GM21529 (cell line): Measurements from ENCODE around the gene ASIC3.
"Not testable (repeated sequence)": the region's sequence is repeated elsewhere in the genome, so short reads cannot be mapped to it uniquely, and the experiment has no call there.

Experiments used
- ATAC-seq: cut with Tn5 transposase; IDR thresholded peaks from one replicate; pipeline ENCODE4 v1.9.1; 2021; ENCODE audit not compliant: unreplicated experiment

Gene ASIC3

DNA sequence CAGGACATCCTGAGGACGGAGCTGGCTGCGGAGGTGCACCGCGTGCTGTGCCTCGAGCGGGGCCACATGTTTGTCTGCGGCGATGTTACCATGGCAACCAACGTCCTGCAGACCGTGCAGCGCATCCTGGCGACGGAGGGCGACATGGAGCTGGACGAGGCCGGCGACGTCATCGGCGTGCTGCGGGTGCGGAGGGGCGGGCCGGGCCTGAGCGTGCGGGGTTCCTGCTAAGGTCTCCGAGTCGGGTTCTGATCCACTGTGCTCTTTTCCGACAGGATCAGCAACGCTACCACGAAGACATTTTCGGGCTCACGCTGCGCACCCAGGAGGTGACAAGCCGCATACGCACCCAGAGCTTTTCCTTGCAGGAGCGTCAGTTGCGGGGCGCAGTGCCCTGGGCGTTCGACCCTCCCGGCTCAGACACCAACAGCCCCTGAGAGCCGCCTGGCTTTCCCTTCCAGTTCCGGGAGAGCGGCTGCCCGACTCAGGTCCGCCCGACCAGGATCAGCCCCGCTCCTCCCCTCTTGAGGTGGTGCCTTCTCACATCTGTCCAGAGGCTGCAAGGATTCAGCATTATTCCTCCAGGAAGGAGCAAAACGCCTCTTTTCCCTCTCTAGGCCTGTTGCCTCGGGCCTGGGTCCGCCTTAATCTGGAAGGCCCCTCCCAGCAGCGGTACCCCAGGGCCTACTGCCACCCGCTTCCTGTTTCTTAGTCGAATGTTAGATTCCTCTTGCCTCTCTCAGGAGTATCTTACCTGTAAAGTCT, 34.4 kb upstream of the ASIC3 start:
- peak; percentile 64 for ATAC-seq

DNA sequence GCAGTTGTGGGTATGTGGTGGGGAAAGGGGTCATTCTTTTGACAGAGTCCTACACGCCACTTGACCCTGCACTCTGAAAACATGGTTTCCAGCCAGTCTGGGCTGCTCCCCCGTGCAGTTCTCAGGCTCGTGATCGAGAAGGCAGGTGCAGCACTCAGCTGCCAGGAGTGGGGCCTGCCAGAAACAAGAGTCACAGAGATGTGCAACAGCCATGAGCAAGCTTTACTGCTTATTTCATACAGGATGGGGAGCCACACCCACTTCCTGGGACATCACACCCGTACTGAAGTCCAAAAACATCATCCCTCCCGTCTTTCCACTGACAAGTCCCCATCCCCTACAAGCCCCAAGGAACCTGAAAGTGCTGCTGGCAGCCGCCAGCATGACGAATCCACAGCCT, 33.4 kb upstream of the ASIC3 start:
- no peak for ATAC-seq

DNA sequence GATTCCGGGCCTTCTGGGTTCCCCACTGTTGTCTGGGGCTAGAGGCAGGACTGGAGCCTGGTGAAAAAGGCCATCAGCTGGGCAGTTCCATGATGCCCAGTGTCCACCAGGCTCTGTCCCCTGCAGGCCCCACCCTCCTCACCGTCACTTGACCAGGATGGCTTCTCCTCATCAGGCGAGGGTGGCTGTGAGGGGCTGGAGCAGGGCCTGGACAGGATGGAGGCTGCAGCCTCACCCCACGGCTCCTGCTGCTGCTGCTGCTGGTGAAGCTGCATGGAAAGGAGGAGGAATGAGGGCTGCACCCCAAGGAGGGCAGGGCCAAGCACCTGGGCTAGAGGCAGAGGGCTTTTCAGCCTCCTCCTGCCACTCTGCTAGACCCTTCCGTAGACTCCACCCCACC, 32.4 kb upstream of the ASIC3 start:
- ATAC-seq, result no peak

DNA sequence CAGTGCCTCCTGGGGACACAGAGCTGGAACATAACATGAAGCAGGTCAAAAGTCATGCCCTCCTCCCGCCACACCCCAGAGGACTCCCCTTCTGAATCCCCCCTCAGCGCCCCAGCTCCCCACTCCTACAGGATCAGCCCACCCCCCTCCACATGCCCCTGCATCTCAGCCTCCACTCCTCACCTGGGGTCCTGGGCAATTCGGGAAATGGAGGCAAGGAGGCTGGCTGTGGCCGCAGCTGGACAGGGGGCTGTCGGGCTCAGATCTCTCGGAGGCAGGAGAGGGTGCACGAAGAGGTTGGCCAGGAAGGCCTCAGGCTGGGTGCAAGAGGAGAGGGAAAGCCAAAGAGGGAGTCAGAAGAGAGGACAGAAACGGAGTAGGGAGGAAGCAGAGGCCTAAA, 31.8 kb upstream of the ASIC3 start:
- ATAC-seq, result no peak

DNA sequence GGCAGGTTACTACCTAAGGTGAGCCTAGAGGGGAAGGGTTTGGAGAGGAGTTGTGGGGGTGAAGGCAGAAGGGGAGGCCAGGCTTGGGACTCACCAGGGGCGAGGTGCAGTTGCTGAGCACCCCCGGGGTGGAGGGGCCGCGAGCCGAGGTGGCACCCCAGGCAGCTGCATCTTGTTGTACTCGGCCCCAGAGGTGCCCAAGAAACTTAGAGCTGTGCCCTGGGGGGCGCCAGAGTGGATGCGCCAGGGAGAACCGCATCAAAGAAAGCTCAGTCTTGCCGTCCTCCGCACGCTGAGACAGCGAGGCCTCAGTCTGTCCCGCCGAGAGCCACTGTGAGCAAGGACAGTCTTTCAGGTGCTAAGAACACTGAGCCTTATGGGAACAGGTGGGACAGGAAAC, 31.4 kb upstream of the ASIC3 start:
- no peak for ATAC-seq

DNA sequence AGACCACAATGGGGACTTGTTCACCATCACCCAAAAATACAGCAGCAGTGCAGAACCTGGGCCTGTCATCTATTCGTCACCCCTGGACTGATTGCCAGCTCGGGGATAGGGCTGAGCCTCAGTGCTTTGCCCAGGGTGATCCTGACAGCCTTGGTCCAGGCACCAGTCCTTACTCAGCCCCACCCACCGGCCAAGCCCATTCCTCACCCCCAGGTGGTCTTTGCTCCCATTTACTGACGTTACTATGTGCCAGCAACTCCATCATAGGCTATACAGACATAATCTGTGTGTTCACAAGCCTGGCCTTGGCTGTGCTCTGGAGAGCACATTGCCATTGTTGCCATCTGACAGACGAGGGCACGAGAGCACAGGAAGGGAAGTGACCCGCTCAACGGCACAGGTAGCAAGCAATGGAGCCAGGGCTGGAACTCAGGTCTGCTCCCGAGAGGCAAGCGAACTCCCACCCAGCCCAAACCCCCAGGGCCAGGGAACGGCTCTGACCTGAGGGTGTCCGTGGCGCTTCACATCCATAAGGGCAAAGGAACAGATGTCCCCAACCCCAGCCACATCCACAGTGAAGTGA, 30.9 kb upstream of the ASIC3 start:
- no peak for ATAC-seq

DNA sequence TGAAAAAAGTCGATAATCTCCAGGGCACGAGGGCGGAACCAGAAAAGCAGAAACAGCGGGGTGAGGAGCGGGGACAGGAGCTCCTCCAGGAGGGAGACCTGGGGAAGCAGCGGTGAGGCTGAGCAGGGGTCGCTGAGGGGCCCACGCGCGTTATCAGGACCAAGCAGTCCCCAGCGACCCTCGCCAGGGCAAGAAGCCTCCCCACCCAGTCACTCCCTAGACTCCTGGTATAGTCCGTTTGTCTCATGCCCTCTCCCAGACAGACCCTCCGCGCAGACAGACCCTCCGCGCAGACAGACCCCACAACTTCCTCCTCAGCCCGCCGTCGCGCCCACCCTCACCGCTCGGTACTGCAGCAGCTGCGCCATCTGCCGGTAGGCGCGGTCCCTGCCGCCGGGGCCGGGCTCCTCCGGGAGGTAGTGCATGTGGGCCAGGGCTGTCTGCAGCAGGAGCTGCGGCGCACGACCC, 30.3 kb upstream of the ASIC3 start:
- peak; percentile 53 for ATAC-seq

DNA sequence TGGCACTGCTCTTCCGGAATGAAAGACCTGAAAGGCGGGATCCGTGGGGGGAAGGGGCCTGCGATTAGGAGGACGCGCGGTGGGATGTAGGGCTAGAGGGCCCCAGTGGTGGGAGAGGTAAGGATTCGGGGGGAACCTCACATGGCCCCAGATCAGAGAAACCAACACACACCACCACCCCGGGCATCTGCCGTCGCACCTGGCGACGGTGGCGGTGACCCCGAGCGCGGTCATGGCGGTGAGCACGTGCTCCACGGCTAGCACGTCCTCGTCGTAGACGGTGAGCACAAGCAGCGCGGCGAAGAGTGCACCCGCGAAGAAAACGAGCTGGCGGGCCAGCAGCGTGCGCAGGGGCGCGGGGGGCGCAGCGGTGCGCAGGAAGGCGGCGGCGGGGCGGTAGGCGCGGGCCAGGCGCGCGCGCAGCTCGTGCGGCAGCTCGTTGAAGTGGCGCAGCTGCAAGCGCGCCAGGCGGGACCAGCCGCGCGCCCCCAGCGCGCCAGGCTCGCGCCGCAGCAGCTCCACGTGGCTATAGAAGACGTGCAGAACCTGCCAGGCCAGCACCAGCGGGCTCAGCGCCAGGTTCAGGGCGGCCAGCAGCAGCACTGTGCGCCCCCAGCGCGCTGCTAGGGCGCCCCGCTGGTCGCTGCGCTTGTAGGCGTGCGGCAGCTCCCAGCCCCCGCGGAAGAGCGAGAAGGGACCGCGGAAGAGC, 29.8 kb upstream of the ASIC3 start:
- ATAC-seq, result peak; percentile 5

DNA sequence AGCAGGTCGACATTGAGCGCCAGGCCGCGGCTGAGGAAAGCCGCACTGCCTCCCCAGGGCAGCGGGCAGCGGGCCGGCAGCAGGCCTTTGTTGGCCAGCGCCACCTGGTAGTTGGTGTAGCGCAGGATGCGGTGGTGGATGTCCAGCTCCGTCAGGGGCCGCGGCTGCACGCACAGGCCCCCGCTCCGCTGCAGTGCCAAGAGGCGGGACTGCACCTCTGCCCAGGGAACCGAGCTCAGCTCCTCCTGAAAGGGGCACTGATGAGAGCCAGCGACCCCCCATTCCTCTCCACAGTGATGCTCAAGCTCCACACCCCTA, 29.2 kb upstream of the ASIC3 start:
- no peak for ATAC-seq

DNA sequence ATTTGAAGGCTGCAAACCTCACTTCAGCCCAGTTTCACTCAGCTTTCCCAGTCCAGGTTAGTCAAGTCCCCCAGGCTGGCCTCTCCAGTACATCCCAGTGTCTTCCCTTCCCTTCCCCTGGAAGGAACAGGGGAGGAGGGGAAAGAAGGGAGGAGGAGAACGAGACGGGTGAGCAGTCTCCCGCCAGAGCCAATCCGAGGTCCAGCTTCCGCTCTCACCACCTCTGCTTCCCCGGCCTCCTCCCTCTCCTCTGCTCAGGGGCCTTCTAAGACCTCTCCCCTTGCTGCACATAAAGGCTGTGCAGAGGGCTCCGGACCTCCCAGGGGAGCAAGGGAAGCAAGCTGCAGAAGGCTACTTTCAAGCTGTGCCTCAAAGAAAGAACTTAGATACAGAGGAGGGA, 28.1 kb upstream of the ASIC3 start:
- ATAC-seq, result no peak

DNA sequence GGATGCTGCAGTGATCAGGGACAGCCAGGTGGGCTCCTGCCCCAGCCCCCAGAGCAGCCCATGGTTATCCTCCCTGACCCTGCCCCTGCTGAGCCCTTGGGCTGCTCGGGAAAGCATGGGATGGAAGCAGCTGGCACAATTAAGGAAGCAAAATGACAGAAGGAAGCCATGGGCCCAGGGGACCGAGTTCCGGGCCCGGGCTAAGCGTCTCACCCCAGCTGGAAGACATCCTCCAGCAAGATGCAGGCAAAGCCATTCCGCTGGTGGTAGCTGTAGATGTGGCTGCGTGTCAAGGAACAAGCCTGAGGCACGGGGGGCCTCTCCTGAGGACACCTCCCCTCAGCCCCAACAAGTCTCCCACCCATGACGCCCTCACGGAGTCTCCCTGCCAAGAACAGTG, 25.1 kb upstream of the ASIC3 start:
- no peak for ATAC-seq

DNA sequence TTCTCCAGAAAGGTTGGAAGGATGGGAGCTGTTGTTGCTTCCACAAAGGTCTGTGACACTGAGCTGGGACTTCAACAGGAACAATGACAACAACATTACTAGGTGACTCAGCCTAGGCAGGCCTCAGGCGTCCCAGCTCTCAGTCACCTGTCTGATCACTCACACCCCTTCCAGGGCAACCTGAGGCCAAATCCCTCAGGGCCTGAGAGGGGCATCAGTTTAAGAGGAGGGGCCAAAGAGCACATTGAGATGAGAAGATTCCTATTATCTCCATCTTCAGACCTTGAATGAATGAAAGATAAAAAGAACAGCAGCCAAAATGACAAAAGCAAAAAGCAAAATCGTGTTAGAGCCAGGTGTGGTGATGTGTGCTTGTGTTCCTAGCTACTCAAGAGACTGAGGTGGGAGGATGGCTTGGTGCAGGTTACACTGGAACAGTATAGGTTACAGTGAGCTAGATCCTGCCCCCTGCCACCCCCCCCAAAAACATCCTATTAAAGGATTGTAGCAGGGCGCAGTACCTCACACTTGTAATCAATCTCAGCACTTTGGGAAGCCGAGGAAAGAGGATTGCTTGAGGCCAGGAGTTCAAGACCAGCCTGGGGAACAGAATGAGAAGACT, 23.8 kb upstream of the ASIC3 start, which contains the start of gene ATG9B:
Gene ATG9B, minus strand, starts transcription at position 60 of the 622 bp plus-strand sequence. CDS start 71 bp downstream, outside the sequence.
- no peak for ATAC-seq

DNA sequence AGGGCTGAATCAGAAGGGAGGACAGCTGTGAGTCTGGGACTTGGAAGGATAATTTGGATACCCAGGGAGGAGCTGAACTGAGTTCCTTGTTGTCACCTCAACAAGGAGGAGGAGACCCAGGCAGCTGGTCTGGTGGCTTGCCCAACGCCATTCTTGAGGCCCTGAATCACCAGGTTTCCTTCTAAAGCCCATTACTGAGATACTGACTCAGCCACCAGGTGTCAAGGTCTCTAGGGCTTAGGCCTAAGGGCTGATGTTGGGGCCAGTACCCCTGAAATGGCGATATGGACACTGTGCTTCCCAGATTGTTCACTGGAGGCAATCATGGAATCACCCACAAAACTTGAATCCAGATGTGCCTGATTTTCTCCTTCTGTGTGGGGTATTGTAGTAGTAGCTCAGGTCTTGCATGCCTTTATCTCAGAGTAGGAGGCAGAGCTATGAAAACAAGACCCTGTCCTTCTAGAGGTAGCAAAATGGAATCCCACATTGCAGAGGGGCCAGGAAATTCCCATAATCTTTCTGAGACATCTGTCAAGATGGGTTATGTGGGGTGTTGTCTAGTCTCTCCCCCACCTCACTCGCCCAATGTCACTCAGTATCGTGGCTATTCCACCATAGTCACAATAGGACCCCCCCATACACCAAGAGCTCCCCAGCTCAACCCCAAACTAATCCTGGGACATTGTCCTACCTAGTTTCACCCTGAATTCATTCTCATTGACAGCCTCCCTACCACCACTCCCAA, 22.2 kb upstream of the ASIC3 start:
- no peak for ATAC-seq

DNA sequence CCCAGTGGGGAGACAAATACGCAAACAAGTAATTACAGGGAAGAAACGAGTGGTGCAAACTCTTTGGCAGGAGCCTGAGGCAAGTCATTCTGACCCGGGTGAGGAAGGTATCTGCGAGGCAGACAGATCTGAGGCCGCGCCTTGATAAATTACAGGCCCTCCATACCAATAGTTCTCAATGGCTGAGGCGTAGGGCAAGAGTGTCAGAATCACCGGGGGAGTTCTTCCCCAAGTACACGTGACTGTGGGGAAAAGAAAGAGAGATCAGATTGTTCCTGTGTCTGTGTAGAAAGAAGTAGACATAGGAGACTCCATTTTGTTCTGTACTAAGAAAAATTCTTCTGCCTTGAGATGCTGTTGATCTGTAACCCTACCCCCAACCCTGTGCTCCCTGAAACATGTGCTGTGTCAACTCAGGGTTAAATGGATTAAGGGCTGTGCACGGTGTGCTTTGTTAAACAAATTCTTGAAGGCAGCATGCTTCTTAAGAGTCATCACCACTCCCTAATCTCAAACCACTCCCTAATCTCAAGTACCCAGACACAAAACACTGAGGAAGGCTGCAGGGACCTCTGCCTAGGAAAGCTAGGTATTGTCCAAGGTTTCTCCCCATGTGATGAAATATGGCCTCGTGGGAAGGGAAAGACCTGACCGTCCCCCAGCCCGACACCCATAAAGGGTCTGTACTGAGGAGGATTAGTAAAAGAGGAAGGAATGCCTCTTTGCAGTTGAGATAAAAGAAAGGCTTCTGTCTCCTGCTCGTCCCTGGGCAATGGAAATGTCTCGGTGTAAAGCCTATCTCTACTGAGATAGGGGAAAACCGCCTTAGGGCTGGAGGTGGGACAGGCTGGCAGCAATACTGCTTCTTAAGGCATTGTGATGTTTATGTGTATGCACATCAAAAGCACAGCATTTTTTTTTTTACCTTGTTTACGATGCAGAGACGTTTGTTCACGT, 21.3 kb upstream of the ASIC3 start:
- ATAC-seq, result not testable (repeated sequence)

DNA sequence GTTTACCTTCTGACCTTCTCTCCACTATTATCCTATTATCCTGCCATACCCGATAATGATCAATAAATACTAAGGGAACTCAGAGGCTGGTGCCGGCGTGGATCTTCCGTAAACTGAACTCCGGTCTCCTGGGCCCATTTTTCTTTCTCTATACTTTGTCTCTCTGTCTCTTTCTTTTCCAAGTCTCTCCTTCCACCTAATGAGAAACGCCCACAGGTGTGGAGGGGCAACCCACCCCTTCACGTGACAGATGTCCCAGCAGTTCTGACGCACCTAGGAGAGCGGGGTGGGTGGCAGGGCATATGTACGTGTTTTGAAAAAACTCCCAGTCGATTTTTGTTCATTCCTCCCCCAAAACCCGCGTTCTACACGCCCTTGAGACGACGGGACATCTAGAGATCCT, 20.6 kb upstream of the ASIC3 start:
- ATAC-seq, result not testable (repeated sequence)

DNA sequence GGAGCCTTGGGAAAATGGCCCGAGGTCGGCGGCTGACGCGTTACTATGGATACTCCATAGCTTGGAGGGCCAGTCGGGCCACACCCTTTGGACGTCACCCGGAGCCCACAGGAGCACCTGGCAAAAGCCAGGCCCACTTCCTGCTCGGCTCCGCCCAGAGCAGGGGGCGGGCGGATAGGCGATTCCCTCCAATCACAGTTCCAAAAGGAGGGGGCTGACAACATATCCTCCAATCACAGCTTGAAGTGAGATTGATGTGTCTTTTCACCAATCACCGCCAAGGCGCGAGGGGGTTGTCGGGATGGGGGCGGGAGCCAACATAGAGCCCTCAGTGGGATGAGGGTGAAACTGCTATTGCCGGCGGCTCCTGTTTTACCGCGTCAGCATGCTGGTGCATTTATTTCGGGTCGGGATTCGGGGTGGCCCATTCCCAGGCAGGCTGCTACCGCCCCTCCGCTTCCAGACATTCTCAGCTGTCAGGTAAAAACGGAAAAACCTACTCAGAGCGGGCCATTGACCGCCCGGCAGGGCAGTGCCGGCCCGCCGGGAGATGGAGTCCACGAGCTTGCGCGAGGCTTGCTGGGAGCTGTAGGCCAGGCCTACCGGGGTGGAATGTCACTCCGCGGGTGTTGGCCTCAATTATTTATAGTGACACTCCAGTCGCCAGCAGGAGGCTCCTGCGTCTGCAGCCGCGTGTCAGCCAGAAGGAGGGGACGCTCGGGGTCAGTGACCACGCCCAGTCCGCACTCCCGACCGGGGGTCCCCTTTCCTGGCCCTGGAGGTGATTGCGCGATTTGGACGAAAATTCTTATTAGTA, 20.0 kb upstream of the ASIC3 start, which contains the start of gene ABCB8:
Gene ABCB8, plus strand, starts transcription at position 320 of the 817 bp plus-strand sequence. Its CDS starts 66 bp downstream, at position 386.
- ATAC-seq, result peak; percentile 96

DNA sequence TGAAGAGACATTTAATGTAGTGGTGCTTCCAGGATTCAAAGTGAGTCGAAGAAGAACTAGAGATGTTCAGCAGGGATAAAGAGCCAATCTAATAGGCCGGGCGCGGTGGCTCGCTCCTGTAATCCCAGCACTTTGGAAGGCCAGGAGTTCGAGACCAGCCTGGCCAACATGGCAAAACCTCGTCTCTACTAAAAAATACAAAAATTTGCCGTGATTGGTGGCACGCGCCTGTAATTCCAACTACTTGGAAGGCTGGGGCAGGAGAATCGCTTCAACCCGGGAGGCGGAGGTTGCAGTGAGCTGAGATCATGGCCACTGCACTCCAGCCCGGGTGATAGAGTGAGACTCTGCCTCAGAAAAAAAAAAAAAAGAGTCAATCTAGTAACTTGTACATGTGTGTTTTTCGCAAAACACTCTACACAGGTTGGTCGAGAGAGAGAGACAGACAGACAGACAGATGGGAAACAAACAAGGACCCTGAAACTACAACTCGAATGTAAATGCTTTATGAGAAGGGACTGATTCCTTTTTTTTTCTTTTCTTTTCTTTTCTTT, 19.3 kb upstream of the ASIC3 start:
- ATAC-seq, result no peak

DNA sequence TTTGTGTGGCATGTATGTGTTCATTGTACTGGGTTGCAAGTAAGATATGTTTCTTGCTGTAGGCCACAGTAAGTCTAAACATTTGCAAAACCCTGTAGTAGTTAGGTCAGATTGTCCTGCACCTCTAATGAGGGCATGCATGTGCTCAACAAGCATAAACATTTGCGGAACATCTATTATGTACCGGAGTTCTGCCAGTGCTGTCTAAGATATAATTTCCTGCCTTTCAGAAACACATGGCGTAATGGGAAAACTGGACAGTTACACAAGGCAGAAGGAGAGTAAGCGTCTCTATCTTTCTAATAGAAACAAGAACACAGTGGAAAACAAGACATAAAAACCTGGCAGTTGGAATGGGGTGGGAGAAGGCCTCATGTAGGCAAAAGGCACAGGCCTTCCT, 17.3 kb upstream of the ASIC3 start:
- no peak for ATAC-seq
